Activated CD4-positive, CD25-positive, alpha-beta regulatory T cell treated with anti-CD3 and anti-CD28 coated beads, Interleukin-2, amount 50 U/mL, for 72 hours (primary cell): ENCODE results near the gene PCGF2.
"Not testable (repeated sequence)": the region's sequence is repeated elsewhere in the genome, so short reads cannot be mapped to it uniquely, and the experiment has no call there.

Experiments
- DNase-seq: peaks from one replicate; pipeline ENCODE4 v3.0.0; 2021

The PCGF2 gene

DNA sequence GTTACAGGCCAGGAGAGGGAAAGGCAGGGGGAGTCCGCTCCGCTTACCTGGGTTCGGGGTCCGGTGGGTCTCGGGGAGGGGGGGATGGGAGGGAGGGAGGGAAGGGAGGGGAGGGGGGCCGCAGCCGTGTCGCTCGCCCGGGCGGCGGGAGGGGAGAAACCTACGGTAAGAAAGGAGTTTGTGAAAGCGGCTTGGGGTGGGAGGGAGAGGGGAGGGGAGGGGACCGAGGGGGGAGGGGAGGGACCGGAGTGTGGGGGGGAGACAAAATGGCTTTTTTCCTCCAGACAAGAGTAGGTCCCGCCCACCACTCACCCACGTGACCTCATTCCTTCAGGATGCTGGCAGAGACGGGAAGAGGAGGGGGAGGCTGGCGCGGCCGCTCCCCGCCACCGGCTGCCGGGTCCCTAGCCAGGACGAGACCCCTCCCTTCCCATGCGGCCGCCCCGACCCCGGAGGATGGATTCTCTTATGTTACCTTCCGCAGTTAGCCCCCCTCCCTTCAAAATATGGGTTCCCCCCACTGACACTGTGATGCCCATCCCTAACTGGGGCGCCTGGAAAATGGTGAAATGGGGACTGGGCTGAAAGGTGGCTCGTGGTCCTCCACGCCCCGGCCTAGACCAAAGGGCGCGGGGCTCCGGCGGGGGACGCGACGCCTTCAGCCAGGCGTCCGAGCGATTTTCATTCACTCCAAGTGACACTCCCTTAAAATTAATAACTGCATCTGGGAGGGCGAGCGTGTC is at the start of gene PCGF2:
Gene PCGF2 (minus strand): TSS at position 188 of the 743 bp plus-strand sequence. CDS start 7,934 bp downstream, outside the sequence.
- no peak for DNase-seq

DNA sequence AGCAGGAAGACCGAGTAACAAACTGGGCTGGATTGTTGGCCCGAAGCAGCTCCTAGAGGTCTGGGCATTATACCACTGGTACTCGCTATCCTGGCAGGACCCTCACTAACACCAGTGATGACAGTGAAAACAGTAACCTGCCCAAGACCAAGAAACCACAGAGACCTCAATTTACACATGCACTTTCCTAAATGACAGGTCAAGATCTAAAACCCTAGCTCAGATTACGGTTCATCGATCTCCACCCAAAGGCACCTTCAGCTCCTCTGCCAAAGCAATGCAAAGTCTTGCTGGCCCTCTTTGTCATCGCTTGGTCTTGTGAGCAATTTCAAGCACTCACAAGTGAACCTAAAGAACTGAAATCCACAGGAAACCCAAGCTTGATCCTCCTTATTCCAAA is 49.7 kb upstream of the PCGF2 start:
- DNase-seq = no peak

DNA sequence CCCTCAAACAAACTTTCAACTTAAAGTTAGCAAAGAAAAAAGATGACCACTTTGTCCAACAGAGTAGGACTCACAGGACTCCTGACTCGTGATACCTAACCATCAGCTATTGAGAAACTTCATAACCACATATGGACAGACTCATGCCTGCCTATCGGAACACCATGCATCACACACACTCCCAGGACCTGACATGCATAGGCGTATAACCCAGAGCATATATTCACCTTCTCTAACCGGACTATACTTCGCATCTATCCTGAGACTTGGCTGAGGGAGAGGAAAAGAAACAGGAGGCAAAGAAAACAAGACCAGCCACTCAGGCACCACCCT is 49.0 kb upstream of the PCGF2 start:
- no peak for DNase-seq

DNA sequence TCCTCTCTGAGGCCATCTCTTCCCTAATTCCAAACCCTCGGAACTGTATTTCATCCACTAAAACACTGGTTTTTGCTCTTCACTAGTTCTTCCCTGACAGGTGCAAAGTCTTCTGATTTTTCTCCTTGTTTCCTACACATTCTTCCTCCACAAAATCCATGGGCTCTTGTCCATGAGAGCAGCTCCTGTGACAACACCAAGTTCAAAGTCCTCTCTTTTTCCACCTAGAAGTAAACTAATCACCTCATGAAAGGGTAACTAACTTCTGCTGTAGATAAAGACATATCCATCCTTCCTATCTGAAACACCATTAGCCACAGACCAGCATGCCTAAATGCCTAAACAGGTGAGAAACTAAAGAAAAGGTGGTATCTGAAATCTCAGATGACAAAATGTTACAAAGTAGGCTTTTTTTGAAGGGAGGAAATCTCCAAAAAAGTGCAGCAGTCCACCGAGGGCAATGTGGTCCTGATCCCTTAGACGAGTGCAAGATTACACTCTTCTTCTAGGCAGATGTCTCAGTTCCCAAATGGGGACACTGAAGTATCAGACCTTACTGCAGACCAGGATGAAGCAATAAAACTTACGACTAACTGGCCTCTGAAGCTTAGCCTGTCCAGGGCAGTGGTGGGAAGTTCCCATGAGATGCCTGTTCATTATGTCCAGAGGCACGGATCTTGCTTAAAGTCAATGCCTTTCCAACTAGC is 48.5 kb upstream of the PCGF2 start:
- DNase-seq = no peak

DNA sequence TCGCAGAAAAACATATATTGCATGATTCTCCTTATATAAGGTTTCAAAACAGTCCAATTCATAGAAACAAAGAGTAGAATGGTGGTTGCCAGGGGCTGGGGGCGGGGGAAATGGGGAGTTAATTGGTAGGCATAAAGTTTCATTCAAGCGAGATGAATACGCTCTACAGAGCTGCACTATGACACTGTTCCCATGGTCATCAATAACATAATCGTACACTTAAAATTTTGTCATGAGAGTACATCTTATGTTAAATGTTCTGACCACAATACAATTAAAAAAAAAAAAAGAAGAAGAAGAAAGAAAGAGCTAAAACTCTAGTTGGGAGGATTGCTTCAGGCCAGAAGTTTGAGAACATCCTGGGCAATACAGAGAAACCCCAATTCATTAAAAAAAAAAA is 46.1 kb upstream of the PCGF2 start:
- DNase-seq = no peak

DNA sequence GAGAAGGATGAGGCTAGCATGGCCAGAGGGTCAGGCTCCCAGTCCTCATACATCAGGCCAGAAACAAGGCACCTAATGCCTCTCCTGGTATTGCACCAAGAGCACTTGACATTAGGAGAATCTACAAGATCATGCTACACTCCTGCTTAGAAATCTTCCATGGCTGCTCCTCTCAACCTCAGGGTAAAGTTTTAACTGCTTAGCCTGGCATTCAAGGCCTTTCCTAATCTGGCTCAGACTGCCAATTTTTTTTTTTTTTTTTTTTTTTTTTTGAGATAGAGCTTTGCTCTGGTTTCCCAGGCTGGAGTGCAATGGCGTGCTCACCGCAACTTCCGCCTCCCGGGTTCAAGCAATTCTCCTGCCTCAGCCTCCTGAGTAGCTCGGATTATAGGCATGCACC is 43.0 kb upstream of the PCGF2 start:
- DNase-seq = no peak

DNA sequence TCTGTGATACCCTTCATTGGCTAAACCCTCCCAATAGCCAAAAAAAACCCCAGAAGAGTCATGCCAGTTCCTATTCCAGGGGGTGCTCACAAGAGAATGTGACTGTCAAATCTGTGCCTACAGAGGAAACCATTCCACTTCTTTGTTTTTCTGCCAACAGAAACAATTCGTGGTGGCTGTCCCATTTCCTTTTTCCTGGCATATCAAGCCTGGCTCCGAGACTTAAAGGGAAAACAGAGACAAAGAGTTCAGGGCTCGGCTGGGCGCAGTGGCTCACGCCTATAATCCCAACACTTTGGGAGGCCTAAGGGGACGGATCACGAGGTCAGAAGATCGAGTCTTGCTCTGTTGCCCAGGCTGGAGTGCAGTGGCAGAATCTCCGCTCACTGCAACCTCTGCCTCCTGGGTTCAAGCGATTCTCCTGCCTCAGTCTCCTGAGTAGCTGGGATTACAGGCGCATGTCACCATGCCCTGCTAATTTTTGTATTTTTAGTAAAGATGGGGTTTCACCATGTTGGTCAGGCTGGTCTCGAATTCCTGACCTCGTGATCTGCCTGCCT is 42.1 kb upstream of the PCGF2 start:
- DNase-seq = not testable (repeated sequence)

DNA sequence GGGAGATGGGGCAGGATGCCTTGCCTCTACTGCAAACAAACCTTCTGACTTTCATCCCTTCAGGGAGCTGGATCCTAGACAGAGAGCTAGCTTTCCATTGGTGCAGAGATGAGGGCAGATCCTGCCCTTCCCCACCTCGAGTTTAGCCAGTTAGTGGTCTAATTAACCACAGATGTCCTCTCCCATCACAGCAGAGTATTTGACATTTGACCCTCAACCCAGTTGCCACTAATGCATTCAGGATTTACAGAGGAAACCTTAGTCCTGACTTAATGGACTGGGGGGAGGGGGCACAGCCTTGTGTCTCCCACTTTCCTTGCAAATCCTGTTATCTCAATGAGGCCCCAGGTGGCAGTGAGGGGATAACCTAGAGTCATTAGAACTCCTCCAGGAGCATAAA is 41.0 kb upstream of the PCGF2 start:
- DNase-seq = no peak

DNA sequence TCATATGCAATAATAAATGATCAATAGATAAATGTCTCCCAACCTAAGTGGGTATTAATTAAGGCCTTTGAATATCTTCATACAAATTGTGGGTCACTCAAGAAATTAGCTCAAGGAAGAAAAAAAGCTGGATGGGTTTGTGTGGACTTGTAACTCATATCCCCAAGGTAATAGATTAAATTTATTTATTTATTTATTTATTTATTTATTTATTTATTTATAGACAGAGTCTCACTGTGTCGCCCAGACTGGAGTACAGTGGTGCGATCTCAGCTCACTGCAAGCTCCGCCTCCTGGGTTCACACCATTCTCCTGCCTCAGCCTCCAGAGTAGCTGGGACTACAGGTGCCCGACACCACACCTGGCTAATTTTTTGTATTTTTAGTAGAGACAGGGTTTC is 39.9 kb upstream of the PCGF2 start:
- DNase-seq = not testable (repeated sequence)

DNA sequence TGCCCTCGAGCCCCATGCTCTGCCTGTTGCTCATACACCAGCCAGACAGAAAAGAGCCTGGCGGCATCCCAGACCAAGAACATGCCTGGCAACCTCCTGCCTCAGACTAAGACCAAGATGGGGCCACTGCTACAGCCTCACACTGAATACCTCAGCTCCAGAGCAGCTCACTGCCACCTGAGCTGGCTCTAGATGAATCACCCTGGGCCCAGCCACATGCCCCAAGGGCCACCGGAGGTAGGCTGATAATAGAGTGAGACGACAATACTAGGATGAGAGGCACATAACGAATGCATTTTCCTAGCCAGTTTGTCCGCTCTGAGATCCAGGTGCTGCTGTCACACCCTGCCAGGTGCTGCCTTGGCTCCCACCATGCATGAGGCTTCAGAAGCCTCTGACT is 38.2 kb upstream of the PCGF2 start:
- DNase-seq = no peak

DNA sequence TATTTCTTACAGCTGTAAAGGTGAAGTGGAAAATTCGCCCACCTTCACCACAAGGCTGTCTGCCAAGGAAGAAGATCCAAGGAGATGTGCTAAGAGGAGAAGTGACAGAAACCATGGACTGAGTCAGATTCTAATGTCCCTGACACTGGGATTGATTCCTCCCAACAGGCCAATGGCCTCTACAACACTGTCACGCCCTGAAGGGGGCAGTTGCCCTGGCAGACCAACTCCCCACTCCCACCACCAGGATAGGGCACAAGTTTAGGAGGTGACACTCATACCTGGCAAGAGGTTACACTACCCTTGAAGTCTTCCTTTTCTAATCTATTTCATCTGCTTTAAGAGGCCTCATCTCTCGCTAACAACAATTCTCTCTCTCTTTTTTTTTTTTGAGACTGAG is 35.1 kb upstream of the PCGF2 start:
- no peak for DNase-seq

DNA sequence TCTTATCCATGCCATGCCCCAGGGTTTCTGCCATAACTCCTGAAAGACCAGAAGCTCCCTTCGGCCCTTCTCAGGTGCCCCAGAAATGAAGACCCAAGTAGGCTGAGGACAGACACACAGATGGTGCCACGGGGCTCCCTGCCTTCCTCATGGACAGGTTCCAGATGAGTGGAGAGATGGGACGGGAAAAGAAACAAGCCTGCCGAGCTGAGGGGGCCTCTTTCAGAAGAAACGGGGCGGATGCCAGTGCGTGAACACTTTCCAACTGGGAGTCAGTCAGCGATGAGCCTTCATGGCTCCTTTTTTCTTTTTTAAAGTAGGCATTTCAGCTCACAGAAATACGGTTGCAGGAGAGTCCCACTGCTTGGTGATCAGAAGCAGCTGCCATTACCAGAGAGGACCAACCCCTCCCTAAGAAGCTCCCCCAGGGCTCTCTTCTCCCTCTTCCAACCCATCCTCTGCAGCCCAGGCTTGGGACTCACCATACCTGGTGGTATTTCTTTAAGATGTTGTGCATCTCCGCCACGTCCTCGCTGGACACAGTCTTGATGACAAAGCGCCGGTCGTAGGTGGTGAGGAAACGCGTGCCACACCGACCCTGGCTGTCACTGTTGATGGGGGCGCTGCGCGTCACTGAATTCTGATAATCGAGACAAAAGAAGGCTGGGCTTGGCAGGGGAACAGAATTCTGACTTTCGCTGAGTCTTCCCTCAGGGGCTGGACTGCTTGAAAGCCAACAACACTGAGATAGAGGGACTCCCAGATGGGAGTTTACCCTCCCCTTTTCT is 32.0 kb upstream of the PCGF2 start:
- no peak for DNase-seq

DNA sequence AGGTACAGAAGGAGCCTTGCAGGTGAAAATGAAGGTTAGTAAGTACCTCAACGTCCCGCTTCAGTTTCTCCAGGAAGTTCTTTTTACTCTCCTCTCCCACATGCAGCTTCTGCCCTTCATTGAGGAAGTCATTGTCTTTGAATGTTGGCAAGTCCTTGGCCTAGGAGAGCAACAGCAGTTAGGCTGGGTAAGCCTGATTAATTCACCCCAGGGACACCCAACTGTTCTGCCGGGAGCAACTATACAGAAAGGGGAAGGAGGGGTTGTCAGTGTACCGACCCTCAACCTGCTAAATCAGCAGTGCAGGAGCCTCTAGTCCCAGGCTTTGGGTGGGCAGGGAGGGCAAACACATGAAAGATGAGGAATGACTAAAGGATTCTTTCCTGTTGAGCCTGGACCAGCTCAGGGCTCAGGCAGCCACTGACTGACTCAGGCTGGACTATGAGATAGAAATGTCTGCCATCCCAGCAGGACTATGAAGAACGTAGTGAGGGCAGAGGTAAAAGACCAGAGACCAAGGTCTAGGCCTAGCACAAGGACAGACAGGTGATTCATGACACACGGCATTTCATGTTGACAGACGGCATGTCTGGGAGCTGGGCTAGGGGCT is 29.6 kb upstream of the PCGF2 start:
- DNase-seq = no peak

DNA sequence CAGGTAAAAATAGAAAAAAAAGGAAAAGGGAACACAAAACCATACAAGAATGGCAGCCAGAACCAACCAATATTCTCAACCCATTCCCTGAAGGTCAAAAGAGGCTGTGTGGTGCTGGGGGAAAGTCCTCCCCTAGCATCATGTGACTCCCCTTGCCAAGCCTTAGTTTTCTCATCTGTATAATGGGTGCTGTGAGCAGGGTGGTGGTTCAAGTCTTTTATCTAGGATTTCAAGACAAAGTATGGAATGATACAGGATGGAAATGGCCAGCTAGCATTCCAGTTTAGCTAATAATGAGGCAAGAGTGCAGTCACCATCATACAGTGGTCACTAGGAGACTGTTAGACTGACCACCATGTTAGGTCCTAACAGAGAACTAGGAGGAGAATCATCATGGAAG is 25.1 kb upstream of the PCGF2 start:
- no peak for DNase-seq

DNA sequence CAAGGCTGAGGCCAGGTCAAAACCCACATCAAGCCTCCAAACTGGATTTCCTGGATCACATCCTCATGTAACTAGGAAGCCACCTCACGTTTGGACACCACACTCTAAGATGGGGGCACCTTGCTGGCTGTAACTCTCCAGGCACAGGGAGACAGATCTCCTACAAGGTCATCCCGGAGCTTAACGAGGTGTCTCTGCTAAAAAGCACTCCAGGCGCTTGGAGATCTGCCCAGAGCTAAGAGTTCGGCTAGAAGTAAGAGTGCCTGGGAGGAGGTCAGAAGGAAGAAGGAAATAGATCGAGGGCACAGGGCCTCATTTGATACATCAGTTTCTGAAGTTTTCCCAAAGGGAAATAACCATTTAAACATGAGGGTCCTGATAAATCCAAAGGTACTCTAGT is 20.3 kb upstream of the PCGF2 start:
- no peak for DNase-seq

DNA sequence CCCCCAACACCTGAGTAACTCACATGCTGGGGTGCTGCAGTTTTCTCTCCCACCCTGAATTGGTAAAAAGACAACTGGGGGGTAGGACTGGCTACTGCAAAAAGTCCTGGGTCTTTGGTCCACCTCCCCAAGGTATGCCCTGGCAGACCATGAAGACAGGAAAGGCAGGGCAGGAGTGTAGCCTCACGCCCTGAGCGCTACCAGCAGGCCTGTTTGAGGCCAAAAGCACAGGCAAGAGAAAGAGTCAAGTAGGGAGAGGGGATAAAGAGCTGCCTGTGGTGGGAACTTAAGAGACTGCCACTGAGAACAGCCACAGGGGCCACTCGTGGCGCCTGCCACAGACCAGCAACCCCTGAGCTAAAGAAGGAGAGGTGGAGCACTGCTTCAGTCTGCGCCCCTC is 18.2 kb upstream of the PCGF2 start:
- no peak for DNase-seq

DNA sequence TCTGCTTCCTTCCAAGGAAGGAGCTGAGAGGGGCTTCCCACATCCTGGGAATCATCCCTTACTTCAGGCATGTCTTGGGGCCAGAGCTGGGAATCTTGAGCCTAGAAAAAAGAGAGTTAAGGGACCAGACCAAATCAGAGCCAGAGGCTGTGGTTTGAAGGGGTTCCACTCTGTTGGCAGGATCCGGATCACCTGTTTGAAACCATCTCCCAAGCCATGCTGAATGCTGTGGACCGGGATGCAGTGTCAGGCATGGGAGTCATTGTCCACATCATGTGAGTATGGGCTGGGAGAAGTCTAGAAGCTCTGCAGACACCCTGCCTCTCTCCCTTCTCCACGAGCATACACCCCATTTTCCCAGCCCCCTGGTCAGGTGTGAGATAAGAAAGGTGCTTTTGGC is 14.1 kb upstream of the PCGF2 start:
- DNase-seq = no peak

DNA sequence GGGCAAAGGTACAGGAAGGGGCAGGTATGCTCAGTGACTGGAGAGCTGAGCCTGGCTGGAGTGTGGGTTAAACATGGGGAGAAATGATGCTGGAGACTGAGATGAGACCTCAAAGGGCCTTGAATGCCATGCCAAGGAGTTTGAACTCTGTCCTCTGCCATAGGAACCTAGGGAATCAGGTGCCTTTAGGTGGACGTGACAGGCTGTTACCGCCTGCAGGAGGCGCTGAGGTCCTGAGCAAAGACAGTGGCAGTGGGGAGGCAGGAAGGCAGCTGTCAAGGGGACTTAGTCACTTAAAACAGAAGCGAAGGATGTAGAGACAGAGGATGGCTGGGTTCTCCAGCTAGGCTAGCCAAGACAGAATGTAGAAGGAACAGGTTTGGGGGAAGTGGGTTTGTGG is 13.5 kb upstream of the PCGF2 start:
- DNase-seq = no peak

DNA sequence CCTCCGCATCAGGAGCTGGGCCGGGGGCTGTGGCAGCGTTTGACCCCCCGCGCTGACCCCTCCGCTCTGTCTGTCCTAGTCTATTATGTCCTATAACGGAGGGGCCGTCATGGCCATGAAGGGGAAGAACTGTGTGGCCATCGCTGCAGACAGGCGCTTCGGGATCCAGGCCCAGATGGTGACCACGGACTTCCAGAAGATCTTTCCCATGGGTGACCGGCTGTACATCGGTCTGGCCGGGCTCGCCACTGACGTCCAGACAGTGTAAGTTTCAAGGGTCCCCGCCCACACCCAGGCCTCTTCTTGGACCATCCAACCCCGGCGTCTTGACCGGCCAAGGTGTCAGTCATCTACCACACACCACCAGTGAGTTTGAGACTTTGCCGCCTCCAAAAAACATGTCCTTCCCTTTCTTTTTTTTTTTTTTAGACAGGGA is 5.0 kb upstream of the PCGF2 start:
- DNase-seq = no peak

DNA sequence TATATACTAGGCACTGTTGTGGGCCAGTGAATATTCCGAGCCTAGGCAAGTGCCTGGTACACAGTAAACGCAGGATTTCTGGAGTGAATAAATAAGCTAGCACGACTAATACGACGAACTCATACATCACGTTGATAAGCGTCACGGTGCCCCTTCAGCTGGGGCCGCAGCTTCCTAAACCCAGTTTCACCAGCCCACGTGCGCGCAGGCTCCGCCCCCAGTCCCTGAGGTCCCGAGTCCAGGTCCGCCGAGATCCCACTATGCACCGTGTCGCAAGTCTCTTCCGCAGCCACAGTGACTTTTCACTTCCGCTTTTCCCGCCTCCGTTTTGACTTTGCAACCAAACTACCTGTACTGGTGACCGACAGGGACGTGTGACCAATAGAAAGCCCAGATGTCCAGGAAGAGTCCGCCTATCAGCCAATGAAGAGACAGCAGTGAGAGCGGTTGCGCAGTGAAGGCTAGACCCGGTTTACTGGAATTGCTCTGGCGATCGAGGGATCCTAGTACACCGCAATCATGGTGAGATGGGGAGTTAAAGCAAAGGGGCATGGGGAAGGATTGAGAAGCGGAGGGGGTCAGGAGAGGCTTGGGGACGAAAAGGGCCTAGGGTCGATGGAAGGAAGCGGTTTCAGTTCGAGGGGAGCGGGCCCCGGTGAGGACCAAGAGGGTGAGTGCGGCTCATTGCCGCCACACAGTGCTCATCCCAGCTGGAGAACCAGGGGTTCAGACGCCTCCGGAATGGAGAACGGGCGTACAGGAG is 4.4 kb upstream of the PCGF2 start, which contains the start of gene PSMB3:
Gene PSMB3 (plus strand): TSS at position 434 of the 763 bp plus-strand sequence. CDS start 86 bp downstream, at position 520.
- peak; percentile 88 for DNase-seq

DNA sequence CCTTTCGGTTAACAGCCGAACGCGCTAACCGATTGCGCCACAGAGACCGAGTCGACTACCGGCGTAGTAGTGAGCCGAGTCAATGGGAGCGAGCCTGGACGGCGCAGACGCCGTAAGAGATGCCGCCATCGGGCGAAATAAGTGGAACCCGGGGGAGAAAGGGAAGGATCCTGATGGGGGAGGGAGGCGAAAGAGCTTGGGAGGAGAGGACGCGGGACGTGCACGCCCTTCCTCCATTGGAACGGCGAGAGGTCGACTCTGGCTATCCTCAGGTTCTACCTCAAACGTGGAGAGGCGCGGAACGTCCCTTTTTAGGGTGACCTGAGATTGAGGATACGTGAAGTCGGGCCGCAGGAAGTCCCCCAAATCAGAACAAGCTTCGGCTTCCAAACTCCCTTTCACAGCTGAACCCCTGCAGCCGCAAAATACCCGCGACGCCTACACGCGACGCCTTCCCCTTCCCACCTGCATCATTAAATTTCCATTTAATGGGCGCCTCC is 3.7 kb upstream of the PCGF2 start:
- DNase-seq = peak; percentile 93
